LNCAP (cell line): ENCODE measurements around the gene MGLL.

Source experiments
- TF ChIP-seq, protein P1 (sequence below): fragments of 450-650 bp; IDR thresholded peaks from 2 replicates; pipeline ENCODE4 v1.5.1; 2017; ENCODE audit warnings: mild to moderate bottlenecking

MGLL gene

DNA sequence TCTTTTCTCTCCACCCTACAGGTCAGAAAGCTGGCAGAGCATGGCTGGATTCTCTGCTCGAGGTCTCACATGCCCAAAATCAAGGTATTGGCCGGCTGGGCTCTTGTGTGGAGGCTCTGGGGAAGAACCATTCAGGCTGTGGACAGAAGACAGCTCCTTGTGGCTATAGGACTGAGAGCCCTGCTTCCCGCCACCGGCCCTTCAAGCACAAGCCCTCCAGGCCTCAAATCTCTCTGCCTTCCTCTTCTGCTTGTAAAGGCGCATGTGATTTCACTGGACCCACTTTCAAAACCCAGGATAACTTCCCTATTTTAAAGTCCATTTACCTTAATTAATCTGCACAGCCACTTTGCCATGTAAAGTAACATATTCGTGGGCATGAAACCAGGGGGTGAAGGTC, 36.2 kb upstream of the MGLL start:
- TF ChIP-seq, protein P1, sequence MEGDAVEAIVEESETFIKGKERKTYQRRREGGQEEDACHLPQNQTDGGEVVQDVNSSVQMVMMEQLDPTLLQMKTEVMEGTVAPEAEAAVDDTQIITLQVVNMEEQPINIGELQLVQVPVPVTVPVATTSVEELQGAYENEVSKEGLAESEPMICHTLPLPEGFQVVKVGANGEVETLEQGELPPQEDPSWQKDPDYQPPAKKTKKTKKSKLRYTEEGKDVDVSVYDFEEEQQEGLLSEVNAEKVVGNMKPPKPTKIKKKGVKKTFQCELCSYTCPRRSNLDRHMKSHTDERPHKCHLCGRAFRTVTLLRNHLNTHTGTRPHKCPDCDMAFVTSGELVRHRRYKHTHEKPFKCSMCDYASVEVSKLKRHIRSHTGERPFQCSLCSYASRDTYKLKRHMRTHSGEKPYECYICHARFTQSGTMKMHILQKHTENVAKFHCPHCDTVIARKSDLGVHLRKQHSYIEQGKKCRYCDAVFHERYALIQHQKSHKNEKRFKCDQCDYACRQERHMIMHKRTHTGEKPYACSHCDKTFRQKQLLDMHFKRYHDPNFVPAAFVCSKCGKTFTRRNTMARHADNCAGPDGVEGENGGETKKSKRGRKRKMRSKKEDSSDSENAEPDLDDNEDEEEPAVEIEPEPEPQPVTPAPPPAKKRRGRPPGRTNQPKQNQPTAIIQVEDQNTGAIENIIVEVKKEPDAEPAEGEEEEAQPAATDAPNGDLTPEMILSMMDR, result no peak

DNA sequence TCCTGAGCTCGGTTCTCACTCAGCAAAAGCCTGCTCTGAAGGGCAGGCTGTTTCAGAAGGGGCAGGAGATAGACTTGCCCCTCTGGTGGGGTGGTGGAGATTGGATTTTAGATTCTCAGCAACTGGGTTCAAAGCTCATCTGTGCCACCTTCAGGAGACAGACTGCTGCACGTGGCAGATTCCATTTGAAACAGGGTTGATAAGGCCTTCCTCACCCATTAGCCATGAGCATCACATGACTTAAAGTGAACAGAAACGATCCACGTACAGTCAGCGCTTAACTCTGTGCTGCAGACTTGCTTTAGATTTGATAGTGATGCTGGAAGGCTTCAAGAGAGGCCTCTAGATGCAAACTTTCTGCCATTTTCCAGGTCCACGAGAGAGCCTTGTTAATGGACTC, 35.0 kb upstream of the MGLL start:
- TF ChIP-seq, protein P1, result no peak

GRCh38 chr3:127856801-127857200, 34.5 kb upstream of the MGLL start:
- TF ChIP-seq, protein P1, result no peak

- TF ChIP-seq, protein P1, result no peak
These were observed 32.9 kb upstream of the MGLL start for GRCh38 chr3:127855246-127855645.

DNA sequence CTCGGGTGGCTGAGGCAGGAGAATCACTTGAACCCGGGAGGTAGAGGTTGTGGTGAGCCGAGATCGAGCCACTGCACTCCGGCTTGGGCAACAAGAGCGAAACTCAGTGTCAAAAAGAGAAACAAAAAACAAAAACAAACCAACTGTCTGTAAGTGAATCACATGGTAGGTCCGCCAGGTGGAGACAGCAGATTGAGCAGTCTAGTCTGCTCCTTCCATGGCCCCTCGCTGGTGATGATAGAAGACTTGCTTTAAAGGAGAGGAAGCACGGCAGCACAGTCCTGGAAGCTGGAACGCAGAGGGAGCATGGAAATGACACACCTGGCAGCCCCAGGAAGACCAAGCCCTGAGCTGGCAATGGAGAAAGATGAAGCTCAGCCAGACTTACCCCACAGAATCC, 31.4 kb upstream of the MGLL start:
- TF ChIP-seq, protein P1, result no peak

DNA sequence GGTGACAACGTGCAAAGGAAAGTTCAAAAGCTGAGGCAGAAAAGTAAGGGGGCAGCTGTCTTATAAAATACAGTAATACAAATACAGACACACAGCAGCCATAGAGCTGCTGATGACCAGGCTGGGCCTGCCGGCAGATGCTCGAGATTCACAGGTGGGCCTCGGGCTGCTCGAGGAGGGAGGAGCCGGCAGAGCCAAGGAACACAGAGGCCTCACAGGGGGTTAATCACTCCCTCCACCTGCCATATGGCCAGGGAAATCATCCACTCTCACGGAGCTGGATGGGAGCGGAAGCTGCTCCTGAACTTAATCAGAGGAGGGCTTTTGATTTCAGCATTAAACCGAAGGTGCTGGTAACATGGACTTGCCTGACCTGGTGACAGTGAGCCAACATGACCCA, 29.6 kb upstream of the MGLL start:
- TF ChIP-seq, protein P1, result no peak

GRCh38 chr3:127849368-127849767, 27.1 kb upstream of the MGLL start:
- TF ChIP-seq, protein P1, result no peak
